Omental fat pad (tissue), 4 donors: Measurements from ENCODE around the gene AP3B1. TPM values are rescaled to one million over a fixed set of nuclear protein-coding genes. Genes with fewer than 3 reads are reported as not detected.

Experiments
- ATAC-seq: fragments of 150-250 bp; one replicate; pipeline ENCODE4 v1.9.1; 2016; ENCODE audit warnings: mild to moderate bottlenecking, moderate library complexity; ENCODE audit not compliant: low FRiP score
- DNase-seq: peaks from one replicate; pipeline ENCODE4 v3.0.0-alpha.2; 2019; ENCODE audit warnings: low spot score
- total RNA-seq, 4 donors: library from RNA; depleted of rRNA; stranded (reverse); fragments of >200 nt; gene quantifications; one replicate each; pipeline ENCODE4 v1.1.0, GENCODE V29; 2016
- TF ChIP-seq, protein P1 (sequence below), 3 donors: fragments of 450-650 bp; IDR thresholded peaks; one replicate each; pipeline ENCODE4 v1.5.1; 2016 to 2017; ENCODE audit warnings: antibody characterized with exemption in 3 of 3, mild to moderate bottlenecking in 3 of 3, moderate library complexity in 2 of 3

AP3B1 gene
- total RNA-seq, 4 donors from 2014 or later, result 31.1 to 47.3 (median 41.7) TPM

GRCh38 chr5:78293851-78294247, 649 bp downstream of the AP3B1 start:
- ATAC-seq (no peak), DNase-seq (no peak)
- TF ChIP-seq, protein P1, sequence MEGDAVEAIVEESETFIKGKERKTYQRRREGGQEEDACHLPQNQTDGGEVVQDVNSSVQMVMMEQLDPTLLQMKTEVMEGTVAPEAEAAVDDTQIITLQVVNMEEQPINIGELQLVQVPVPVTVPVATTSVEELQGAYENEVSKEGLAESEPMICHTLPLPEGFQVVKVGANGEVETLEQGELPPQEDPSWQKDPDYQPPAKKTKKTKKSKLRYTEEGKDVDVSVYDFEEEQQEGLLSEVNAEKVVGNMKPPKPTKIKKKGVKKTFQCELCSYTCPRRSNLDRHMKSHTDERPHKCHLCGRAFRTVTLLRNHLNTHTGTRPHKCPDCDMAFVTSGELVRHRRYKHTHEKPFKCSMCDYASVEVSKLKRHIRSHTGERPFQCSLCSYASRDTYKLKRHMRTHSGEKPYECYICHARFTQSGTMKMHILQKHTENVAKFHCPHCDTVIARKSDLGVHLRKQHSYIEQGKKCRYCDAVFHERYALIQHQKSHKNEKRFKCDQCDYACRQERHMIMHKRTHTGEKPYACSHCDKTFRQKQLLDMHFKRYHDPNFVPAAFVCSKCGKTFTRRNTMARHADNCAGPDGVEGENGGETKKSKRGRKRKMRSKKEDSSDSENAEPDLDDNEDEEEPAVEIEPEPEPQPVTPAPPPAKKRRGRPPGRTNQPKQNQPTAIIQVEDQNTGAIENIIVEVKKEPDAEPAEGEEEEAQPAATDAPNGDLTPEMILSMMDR (IDR thresholded peaks at IDR 0.05), result no peak

DNA sequence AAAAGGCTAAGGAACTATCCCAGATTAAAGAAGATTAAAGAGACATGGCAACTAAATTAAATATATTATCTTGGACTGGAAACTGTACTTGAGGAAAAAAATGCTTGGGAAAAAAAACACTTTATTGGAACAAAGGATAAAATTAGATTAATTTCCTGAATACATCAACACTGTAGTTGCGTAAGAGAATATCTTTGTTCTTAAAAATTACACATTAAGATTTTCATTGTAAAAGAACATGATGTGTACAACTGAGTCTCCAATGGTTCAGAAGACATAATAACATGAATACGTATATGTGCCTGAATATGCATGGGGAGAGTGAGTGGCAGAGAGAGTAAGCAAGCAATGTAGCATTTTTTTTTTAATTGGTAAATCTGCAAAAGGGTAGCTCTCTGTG, 2.8 kb downstream of the AP3B1 start:
- TF ChIP-seq, protein P1 (IDR thresholded peaks at IDR 0.05), result no peak
- ATAC-seq (no peak), DNase-seq (no peak)

GRCh38 chr5:78289911-78290310, 4.6 kb downstream of the AP3B1 start:
- TF ChIP-seq, protein P1 (IDR thresholded peaks at IDR 0.05), result no peak
- DNase-seq, result no peak
- ATAC-seq, result no peak

GRCh38 chr5:78288246-78288645, 6.3 kb downstream of the AP3B1 start:
- TF ChIP-seq, protein P1 (IDR thresholded peaks at IDR 0.05), result no peak
- DNase-seq, result no peak
- no peak for ATAC-seq

GRCh38 chr5:78287833-78288232, 6.7 kb downstream of the AP3B1 start:
- no peak for ATAC-seq
- TF ChIP-seq, protein P1 (IDR thresholded peaks at IDR 0.05), result no peak
- DNase-seq, result no peak

DNA sequence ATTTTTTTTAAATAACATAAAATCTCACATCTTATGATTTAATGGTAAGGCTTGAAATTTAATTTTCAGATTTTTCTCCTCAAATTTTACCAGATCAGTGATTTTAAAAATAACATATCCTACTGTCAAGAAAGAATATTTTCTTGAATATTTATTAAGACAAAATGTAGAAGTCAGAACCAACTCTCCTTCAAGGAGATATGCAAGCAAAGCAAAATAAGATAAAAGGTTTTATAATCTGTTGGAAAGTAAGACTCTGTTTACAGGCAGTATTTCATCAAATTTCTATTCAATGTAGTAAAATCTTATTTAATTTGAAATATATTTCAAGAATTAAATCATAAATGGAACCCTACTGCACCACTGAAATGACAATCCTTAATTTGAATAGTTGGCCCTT, 7.3 kb downstream of the AP3B1 start:
- DNase-seq, result no peak
- TF ChIP-seq, protein P1 (IDR thresholded peaks at IDR 0.05), result no peak
- no peak for ATAC-seq

GRCh38 chr5:78286290-78286689, 8.2 kb downstream of the AP3B1 start:
- ATAC-seq, result no peak
- DNase-seq, result no peak
- TF ChIP-seq, protein P1 (IDR thresholded peaks at IDR 0.05), result no peak
